ENCODE results near the gene MYRF. TPM values are rescaled to one million over a fixed set of nuclear protein-coding genes. Genes with fewer than 3 reads are reported as not detected.

MYRF gene
- total RNA-seq, 4 donors from 2014 or later: 18.2 to 80.9 (median 49.9) TPM

GRCh38 chr11:61756147-61756451 lies 3.7 kb downstream of the MYRF start:
- Histone ChIP-seq H3K4me3 (peak overlapping the region in 2 of 4 donors; percentile 42 to 87), H3K27me3 (no peaks in the 10 kb centered on the region), H3K9me3 (no peaks in the 10 kb centered on the region), H3K4me1 (peaks cover 0 to 48% (median 2%) of the 10 kb centered on the region in 4 donors), H3K27ac (peak overlapping the region in 3 of 4 donors; percentile 77 to 92 (median 90)), H3K36me3 (no peaks in the 10 kb centered on the region)
- no peak for DNase-seq
- no peak for TF ChIP-seq CTCF (IDR thresholded peaks at IDR 0.05)
- TF ChIP-seq POLR2A (IDR thresholded peaks at IDR 0.05): peak; percentile 27 to 69

- Histone ChIP-seq H3K27ac (peak overlapping the region in 3 of 4 donors; percentile 77 to 92 (median 90)), H3K4me3 (peak overlapping the region in 2 of 4 donors; percentile 42 to 87), H3K4me1 (peaks cover 0 to 48% (median 2%) of the 10 kb centered on the region in 4 donors), H3K36me3 (no peaks in the 10 kb centered on the region), H3K27me3 (no peaks in the 10 kb centered on the region), H3K9me3 (no peaks in the 10 kb centered on the region)
- DNase-seq: peak in 2 of 3 donors; percentile 87 to 89
- peak in 1 of 2 donors; percentile 10 for TF ChIP-seq POLR2A (IDR thresholded peaks at IDR 0.05)
- TF ChIP-seq CTCF (IDR thresholded peaks at IDR 0.05): no peak
These were observed 4.2 kb downstream of the MYRF start for GRCh38 chr11:61756452-61757212.

- no peak for DNase-seq
- TF ChIP-seq POLR2A (IDR thresholded peaks at IDR 0.05) (no peak), CTCF (IDR thresholded peaks at IDR 0.05) (no peak)
- Histone ChIP-seq H3K9me3 (no peaks in the 10 kb centered on the region), H3K27ac (peak overlapping the region in 3 of 4 donors; percentile 77 to 92 (median 90)), H3K4me3 (peak overlapping the region in 2 of 4 donors; percentile 42 to 49), H3K4me1 (peaks cover 0 to 44% (median 0%) of the 10 kb centered on the region in 4 donors), H3K27me3 (no peaks in the 10 kb centered on the region), H3K36me3 (no peaks in the 10 kb centered on the region)
These were observed 4.9 kb downstream of the MYRF start for GRCh38 chr11:61757213-61757862.

- H3K4me3 ChIP-seq: no peak overlapping the region
- no peaks in the 10 kb centered on the region for H3K9me3 ChIP-seq
- H3K27me3 ChIP-seq: no peaks in the 10 kb centered on the region
- no peak for DNase-seq
- H3K36me3 ChIP-seq: no peaks in the 10 kb centered on the region
- TF ChIP-seq CTCF (IDR thresholded peaks at IDR 0.05) (no peak), POLR2A (IDR thresholded peaks at IDR 0.05) (no peak)
- peaks cover 0 to 22% (median 0%) of the 10 kb centered on the region in 4 donors for H3K4me1 ChIP-seq
- H3K27ac ChIP-seq: no peak overlapping the region
These were observed 8.5 kb downstream of the MYRF start for GRCh38 chr11:61760946-61761345.

GRCh38 chr11:61761440-61762222 lies 9.2 kb downstream of the MYRF start:
- Histone ChIP-seq H3K4me3 (no peak overlapping the region), H3K36me3 (no peaks in the 10 kb centered on the region), H3K9me3 (no peaks in the 10 kb centered on the region), H3K4me1 (peaks cover 0 to 16% (median 0%) of the 10 kb centered on the region in 4 donors), H3K27me3 (no peaks in the 10 kb centered on the region), H3K27ac (no peak overlapping the region)
- no peak for TF ChIP-seq CTCF (IDR thresholded peaks at IDR 0.05)
- no peak for TF ChIP-seq POLR2A (IDR thresholded peaks at IDR 0.05)
- no peak for DNase-seq
